UCSD-AML1 (cell line): ENCODE data around the gene RAP2B.
A peak's percentile ranks its signal among the peaks of the same experiment; 100 is the strongest.
"Not testable (repeated sequence)": the region's sequence is repeated elsewhere in the genome, so short reads cannot be mapped to it uniquely, and the experiment has no call there.

ENCODE experiments used
- DNase-seq: peaks from one replicate; lab custom pipeline; 2025; ENCODE audit not compliant: unreplicated experiment; lab: John Stamatoyannopoulos, UW

RAP2B gene

DNA sequence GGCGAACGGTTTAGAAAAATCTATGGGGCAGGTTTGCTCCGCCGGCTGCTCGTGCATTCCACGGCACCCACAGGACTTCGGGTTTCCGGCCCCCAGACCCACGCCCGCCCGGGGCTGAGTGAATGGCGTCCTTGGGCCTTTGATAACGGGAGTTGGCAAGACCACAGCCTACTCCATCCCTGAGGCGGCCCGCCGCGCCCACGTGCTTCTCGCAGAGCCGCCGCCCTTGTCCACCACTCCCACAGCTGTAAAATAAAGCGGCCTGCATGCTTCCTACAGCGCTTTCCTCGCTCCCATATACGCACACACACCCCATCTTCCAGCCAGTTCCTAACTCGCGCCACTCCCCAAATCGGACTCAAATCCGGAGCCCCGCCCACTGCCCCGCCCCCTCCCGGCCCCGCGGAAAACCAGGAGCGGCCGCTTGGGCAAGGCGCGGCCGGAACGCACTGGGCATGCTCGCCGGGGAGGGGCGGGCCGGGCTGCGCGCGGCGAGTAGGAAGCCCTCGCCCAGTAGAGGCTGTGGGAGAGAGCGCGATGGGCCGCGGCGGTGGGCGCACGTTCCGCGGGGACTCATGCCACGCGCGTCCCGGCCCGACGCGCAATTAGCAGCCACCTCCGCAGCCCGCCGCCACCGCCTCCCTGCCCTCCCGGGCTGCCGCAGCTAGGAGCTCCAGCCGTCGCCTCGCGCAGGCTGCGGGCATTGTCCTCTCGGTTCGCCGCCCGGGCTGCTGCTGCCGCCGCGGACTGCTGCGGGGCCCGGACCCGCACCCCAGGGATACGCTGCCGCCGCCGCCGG lies at the start of gene RAP2B:
TSS of gene RAP2B (plus strand) at position 513 of the 799 bp plus-strand sequence. CDS start 468 bp downstream, outside the sequence.
- DNase-seq, result peak; percentile 97

DNA sequence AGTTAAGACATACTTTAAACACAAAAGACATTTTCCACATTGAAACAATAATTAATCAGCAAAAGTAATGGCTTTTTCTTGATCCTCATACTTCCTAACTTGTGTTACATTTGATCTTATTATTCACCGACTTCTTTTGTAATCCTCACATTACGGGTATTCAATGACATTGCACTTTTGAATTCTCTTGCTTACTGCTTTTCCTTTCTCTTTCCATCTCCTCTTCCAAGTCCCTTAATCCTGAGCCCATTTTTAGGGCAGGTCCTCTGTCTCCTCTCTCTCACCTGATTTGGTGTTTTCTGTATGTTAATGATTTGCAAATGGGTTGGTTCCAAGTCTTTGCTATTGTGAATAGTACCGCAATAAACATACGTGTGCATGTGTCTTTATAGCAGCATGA lies 48.5 kb upstream of the RAP2B start:
- no peak for DNase-seq

DNA sequence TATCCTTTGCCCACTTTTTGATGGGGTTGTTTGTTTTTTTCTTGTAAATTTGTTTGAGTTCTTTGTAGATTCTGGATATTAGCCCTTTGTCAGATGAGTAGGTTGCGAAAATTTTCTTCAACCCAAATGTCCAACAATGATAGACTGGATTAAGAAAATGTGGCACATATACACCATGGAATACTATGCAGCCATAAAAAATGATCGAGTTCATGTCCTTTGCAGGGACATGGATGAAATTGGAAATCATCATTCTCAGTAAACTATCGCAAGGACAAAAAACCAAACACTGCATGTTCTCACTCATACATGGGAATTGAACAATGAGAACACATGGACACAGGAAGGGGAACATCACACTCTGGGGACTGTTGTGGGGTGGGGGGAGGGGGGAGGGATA lies 47.8 kb upstream of the RAP2B start:
- DNase-seq, result not testable (repeated sequence)

DNA sequence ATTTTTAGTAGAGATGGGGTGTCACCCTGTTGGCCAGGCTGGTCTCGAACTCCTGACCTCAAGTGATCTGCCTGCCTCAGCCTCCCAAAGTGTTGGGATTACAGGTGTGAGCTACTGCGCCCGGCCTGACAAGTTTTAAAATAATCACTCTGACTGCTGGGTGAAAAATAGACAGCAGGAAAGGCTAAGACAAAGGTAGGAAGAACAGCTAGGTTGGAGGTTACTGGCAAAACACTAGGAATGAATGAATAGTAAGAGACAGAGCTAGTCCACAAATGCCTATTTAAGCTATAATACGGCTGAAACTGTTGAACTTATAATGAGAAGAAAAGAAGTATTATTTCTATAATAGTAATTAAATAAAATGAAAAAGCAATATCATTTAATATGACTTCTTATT lies 46.7 kb upstream of the RAP2B start:
- no peak for DNase-seq

- DNase-seq, result no peak
Measured at GRCh38 chr3:153127788-153128187, 34.2 kb upstream of the RAP2B start.

GRCh38 chr3:153129426-153129825 lies 32.6 kb upstream of the RAP2B start:
- no peak for DNase-seq

GRCh38 chr3:153129866-153130265 lies 32.2 kb upstream of the RAP2B start:
- no peak for DNase-seq

- DNase-seq, result no peak
Measured at GRCh38 chr3:153130312-153130977, 31.6 kb upstream of the RAP2B start.

- DNase-seq, result no peak
Measured at GRCh38 chr3:153137626-153138025, 24.4 kb upstream of the RAP2B start.

GRCh38 chr3:153138276-153139210 lies 23.5 kb upstream of the RAP2B start:
- peak; percentile 42 for DNase-seq

- no peak for DNase-seq
Measured at GRCh38 chr3:153142961-153143360, 19.1 kb upstream of the RAP2B start.

DNA sequence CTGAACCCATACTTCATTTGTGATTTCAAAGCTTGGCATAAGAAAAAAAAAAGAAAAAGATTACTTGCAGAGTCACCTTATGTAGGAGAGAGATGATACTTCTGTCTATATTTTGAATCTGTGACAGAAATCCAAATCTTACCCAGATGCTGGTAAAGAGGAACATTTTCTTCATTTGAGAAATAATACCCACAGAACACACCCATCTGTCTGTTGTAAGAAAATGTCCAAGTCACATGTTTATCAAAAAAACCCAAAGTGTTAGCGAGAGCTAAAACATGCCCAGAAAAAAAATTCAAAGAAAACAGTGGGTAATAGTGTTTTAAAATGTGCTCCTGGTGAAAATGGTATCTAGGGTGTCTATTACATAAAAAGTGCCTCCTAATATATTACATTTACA lies 18.0 kb upstream of the RAP2B start:
- no peak for DNase-seq

GRCh38 chr3:153144779-153145178 lies 17.2 kb upstream of the RAP2B start:
- DNase-seq, result no peak

- DNase-seq, result no peak
Measured at GRCh38 chr3:153145454-153145853, 16.6 kb upstream of the RAP2B start.

DNA sequence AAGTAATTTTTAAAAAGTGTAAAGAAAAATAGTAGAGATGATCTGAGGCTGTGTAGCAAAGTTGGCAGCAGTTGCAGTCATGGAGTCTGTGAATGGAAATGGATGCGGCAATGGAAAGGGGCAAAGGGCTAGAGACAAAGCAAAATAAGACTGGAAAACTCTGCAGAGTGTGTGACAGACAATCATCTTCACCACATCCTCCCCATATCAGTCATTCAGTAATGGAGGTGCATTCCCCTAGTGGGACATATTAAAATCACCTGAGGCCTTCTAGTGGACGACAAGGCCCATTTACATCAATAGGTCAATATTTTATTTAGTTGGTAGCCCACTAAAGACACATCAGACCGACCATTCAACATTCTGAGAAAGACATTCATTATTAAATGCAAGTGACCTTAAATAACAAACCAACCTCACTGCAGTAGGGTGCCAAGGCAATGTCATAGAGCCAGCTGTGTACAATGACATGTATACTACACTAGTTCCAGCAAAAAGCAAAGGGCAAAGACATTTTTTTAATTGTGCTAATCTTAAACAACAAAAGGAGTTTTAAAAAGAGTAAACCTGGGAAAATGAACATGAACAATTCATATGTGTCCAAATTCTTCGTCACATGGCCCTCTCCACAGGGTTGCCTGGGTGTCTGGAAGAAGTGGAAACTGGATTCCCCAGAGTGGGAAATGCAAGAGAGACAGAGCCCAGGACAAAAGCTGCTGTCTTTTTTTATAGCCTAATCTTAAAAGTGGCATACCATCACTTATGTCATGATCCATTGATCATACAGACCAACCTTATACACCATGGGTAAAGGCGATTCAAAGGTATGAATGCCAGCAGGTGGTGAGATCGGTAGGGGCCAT lies 15.6 kb upstream of the RAP2B start:
- DNase-seq, result no peak

DNA sequence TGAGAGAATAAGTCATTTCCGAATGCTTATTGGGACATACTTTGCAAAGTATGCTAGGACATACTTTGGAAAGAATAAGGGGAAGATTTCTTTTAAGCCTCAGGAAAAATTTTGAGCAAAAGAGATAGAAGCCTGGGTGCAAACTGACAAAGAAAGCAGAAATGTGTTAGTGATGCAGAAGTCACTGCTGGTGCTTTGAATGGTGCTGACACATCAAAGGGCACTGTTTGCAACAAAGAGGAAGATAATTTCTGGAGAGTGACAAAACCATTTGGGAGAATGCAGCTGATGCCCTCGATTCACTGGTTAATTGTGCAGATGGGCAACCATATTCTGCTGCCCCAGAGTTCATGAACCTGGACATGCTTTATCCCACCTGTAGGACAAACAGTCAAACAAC lies 11.0 kb upstream of the RAP2B start:
- no peak for DNase-seq

DNA sequence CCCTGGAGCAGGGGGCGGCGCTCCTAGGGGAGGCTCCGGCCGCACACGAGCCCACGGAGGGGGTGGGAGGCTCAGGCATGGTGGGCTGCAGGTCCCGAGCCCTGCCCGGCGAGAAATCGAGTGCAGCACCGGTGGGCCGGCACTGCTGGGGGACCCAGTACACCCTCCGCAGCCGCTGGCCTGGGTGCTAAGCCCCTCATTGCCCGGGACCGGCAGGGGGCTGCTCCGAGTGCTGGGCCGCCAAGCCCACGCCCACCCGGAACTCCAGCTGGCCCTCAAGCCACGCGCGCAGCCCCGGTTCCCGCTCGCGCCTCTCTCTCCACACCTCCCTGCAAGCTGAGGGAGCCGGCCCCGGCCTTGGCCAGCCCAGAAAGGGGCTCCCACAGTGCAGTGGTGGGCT lies 6.2 kb upstream of the RAP2B start:
- DNase-seq, result not testable (repeated sequence)

DNA sequence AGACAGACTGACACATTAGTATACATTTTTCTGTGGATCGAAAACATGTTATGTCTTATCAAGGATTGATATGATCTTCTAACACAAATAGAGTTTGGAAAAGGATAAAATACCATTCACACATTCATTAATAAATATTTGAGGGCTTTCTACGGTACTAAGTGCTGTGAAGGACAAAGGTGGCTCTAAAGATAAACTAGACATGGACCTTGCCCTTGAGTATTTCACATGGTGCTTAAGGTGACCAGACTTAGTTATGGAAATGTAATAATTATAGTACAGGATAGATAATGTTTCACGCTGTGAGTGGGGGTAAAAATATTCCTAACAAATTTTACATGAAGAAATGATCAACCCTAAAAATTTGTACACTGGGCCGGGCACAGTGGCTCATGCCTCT lies 3.8 kb upstream of the RAP2B start:
- DNase-seq, result no peak

GRCh38 chr3:153158961-153159735 lies 2.9 kb upstream of the RAP2B start:
- no peak for DNase-seq
